Retinal pigment epithelial cell (primary cell): ENCODE results near the gene WDR37.

Experiments
- DNase-seq: peaks from one replicate; pipeline ENCODE4 v3.0.0-alpha.2; 2010; ENCODE audit warnings: low read depth
- H3K4me3 ChIP-seq: 2 replicates; pipeline ENCODE4 v1.5.1; 2011; ENCODE audit warnings: mild to moderate bottlenecking, low read length, control low read depth, moderate library complexity
- CTCF ChIP-seq: conservative IDR thresholded peaks from 2 replicates; pipeline ENCODE4 v1.5.1; 2011; ENCODE audit warnings: low read depth, low read length, control low read depth, inconsistent platforms

Gene WDR37

GRCh38 chr10:1166101-1166827 lies 110.1 kb downstream of the WDR37 start:
- no peak for TF ChIP-seq CTCF
- no peak overlapping the region for H3K4me3 ChIP-seq
- no peak for DNase-seq

- no peak for DNase-seq
- H3K4me3 ChIP-seq, result no peak overlapping the region
- no peak for TF ChIP-seq CTCF
These were observed 110.7 kb downstream of the WDR37 start for GRCh38 chr10:1166828-1167275.

GRCh38 chr10:1168763-1169162 lies 112.6 kb downstream of the WDR37 start:
- H3K4me3 ChIP-seq, result no peak overlapping the region
- no peak for TF ChIP-seq CTCF
- no peak for DNase-seq

- no peak overlapping the region for H3K4me3 ChIP-seq
- DNase-seq, result no peak
- TF ChIP-seq CTCF, result no peak
These were observed 113.2 kb downstream of the WDR37 start for GRCh38 chr10:1169186-1169885.

GRCh38 chr10:1169981-1170866 lies 114.0 kb downstream of the WDR37 start:
- no peak overlapping the region for H3K4me3 ChIP-seq
- no peak for DNase-seq
- TF ChIP-seq CTCF, result no peak

GRCh38 chr10:1170867-1171180 lies 114.6 kb downstream of the WDR37 start:
- no peak for TF ChIP-seq CTCF
- no peak for DNase-seq
- no peak overlapping the region for H3K4me3 ChIP-seq
